Smooth muscle cell (in vitro differentiated cells): Measurements from ENCODE around the gene DNAJB14. TPM values are rescaled to one million over a fixed set of nuclear protein-coding genes. Genes with fewer than 3 reads are reported as not detected.

Experiments
- DNase-seq: peaks from one replicate; lab custom pipeline; 2025; ENCODE audit not compliant: unreplicated experiment; lab: John Stamatoyannopoulos, UW
- H2AFZ ChIP-seq: fragments of 200-600 bp; sonication (generic); 2 replicates; pipeline ENCODE4 v1.6.0; 2016; ENCODE audit warnings: antibody characterized with exemption, low read depth, mild to moderate bottlenecking
- H3F3A ChIP-seq: fragments of 200-600 bp; sonication (generic); 2 replicates; pipeline ENCODE4 v1.6.0; 2017; ENCODE audit warnings: antibody characterized with exemption, low read depth
- H3K27ac ChIP-seq: fragments of 200-600 bp; sonication (generic); 2 replicates; pipeline ENCODE4 v1.5.1; 2016; ENCODE audit warnings: low read depth, mild to moderate bottlenecking
- H3K27me3 ChIP-seq: fragments of 200-600 bp; sonication (generic); 2 replicates; pipeline ENCODE4 v1.6.1; 2016; ENCODE audit warnings: low read depth, mild to moderate bottlenecking
- H3K36me3 ChIP-seq: fragments of 200-600 bp; sonication (generic); 2 replicates; pipeline ENCODE4 v1.5.1; 2016; ENCODE audit warnings: low read depth
- H3K4me1 ChIP-seq: fragments of 200-600 bp; sonication (generic); 2 replicates; pipeline ENCODE4 v1.5.1; 2016; ENCODE audit warnings: low read depth
- H3K4me2 ChIP-seq: fragments of 200-600 bp; sonication (generic); 2 replicates; pipeline ENCODE4 v1.6.0; 2016; ENCODE audit warnings: mild to moderate bottlenecking
- H3K4me3 ChIP-seq: fragments of 200-600 bp; sonication (generic); 2 replicates; pipeline ENCODE4 v1.5.1; 2016; ENCODE audit warnings: mild to moderate bottlenecking
- H3K79me2 ChIP-seq: fragments of 200-600 bp; sonication (generic); 2 replicates; pipeline ENCODE4 v1.6.0; 2016; ENCODE audit warnings: low read depth, mild to moderate bottlenecking
- H3K9ac ChIP-seq: fragments of 200-600 bp; sonication (generic); 2 replicates; pipeline ENCODE4 v1.6.0; 2016; ENCODE audit warnings: low read depth
- H3K9me3 ChIP-seq: fragments of 200-600 bp; sonication (generic); replicated peaks from 2 replicates; pipeline ENCODE4 v1.5.1; 2016; ENCODE audit warnings: low read depth
- H4K20me1 ChIP-seq: fragments of 200-600 bp; sonication (generic); 2 replicates; pipeline ENCODE4 v1.6.0; 2016; ENCODE audit warnings: low read depth
- WGBS: methylation state at CpG from one replicate; pipeline ENCODE4 v1.1.7; 2016; ENCODE audit warnings: low lambda C conversion rate; 5-methylcytosine and 5-hydroxymethylcytosine counted together
- polyA plus RNA-seq: library from polyadenylated mRNA; unstranded; fragments of >200 nt; fragmentation: Nextera tagmentation; extraction: Ambion mirVana; gene quantifications from 2 replicates; pipeline ENCODE4 v1.2.1, GENCODE V29; 2016
- total RNA-seq: library from RNA; depleted of rRNA; stranded (reverse); fragments of >200 nt; gene quantifications from 2 replicates; pipeline ENCODE4 v1.2.3, GENCODE V29; 2014
- TF ChIP-seq, protein P1 (sequence below): fragments of 200-600 bp; sonication (generic); IDR thresholded peaks from 2 replicates; pipeline ENCODE4 v1.5.1; 2017; ENCODE audit warnings: borderline replicate concordance, mild to moderate bottlenecking, antibody characterized with exemption; ENCODE audit not compliant: insufficient read depth, poor library complexity, severe bottlenecking

Gene DNAJB14
- total and polyA plus RNA-seq, 2 experiments from 2014 or later = 29.8 to 62.7 TPM

DNA sequence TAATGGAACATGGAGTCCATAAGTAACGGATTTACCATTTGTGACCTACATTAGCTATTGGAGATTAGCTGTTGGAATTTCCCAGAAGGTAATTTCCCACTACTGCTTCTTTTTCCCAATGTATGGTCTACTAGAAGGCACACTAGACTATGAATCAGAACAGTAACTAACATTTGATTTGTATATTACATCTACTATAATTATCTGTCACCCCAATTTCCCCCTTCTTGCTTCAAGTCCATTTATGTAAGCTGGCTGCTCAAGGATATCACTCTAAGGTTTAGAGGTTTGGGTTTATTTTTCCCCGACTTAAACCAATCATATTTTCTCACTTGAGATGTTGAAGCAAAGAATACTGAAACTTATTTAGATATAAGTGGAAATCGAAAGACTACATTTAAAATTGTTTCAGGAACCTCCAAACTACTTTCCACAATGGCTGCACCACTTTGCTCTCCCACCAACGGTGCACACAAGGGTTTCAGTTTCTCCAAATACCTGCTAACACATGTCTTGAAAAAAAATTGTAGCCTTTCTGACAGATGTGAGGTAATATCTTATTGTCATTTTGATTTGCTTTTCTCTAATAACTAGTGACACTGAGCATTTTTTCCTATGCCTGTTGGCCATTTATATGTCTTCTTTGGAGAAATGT lies 37.0 kb upstream of the DNAJB14 start:
- Histone ChIP-seq H3K79me2 (no peaks in the 10 kb centered on the region), H2AFZ (no peak overlapping the region), H3K36me3 (no peaks in the 10 kb centered on the region), H3K27me3 (no peaks in the 10 kb centered on the region), H3F3A (no peaks in the 10 kb centered on the region), H3K9me3 (no peaks in the 10 kb centered on the region), H3K4me1 (no peaks in the 10 kb centered on the region), H3K4me3 (no peak overlapping the region), H3K27ac (no peak overlapping the region), H3K9ac (no peak overlapping the region), H4K20me1 (no peaks in the 10 kb centered on the region), H3K4me2 (no peak overlapping the region)
- TF ChIP-seq, protein P1, sequence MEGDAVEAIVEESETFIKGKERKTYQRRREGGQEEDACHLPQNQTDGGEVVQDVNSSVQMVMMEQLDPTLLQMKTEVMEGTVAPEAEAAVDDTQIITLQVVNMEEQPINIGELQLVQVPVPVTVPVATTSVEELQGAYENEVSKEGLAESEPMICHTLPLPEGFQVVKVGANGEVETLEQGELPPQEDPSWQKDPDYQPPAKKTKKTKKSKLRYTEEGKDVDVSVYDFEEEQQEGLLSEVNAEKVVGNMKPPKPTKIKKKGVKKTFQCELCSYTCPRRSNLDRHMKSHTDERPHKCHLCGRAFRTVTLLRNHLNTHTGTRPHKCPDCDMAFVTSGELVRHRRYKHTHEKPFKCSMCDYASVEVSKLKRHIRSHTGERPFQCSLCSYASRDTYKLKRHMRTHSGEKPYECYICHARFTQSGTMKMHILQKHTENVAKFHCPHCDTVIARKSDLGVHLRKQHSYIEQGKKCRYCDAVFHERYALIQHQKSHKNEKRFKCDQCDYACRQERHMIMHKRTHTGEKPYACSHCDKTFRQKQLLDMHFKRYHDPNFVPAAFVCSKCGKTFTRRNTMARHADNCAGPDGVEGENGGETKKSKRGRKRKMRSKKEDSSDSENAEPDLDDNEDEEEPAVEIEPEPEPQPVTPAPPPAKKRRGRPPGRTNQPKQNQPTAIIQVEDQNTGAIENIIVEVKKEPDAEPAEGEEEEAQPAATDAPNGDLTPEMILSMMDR = no peak
- no peak for DNase-seq
- 85% methylated on average over 4 of the region's 4 CpGs for WGBS

DNA sequence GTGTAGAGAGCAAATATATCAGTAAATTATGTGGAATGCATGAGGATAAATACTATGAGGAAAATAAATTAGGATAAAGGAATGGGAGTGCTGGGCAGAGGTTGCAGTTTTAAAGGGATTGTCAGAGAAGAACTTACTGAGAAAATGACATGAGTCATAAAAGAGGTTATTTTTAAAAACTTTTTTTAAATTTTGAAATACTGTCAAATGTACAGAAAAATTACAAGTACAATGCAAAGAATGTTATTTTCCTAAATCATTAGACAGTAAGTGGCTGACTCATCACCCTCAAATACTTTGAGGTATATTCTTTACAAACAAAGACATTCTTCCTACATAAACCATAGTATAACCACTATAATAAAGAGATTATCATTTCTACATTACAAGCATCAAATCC lies 33.5 kb upstream of the DNAJB14 start:
- Histone ChIP-seq H3K79me2 (no peaks in the 10 kb centered on the region), H3K9me3 (no peaks in the 10 kb centered on the region), H3K4me3 (no peak overlapping the region), H3K4me2 (no peak overlapping the region), H2AFZ (no peak overlapping the region), H3F3A (no peaks in the 10 kb centered on the region), H3K27me3 (no peaks in the 10 kb centered on the region), H3K4me1 (no peaks in the 10 kb centered on the region), H3K27ac (peak overlapping the region; percentile 11), H3K36me3 (no peaks in the 10 kb centered on the region), H4K20me1 (no peaks in the 10 kb centered on the region), H3K9ac (no peak overlapping the region)
- no peak for DNase-seq
- TF ChIP-seq, protein P1 = no peak

GRCh38 chr4:99971453-99972111 lies 25.2 kb upstream of the DNAJB14 start:
- H3K9ac ChIP-seq = no peak overlapping the region
- no peak overlapping the region for H3K27ac ChIP-seq
- H3K4me1 ChIP-seq = peaks cover 9% of the 10 kb centered on the region
- no peaks in the 10 kb centered on the region for H3K79me2 ChIP-seq
- no peak overlapping the region for H2AFZ ChIP-seq
- TF ChIP-seq, protein P1 = no peak
- no peaks in the 10 kb centered on the region for H3F3A ChIP-seq
- DNase-seq = no peak
- 97% methylated on average over 12 of the region's 12 CpGs for WGBS
- no peaks in the 10 kb centered on the region for H3K36me3 ChIP-seq
- H4K20me1 ChIP-seq = no peaks in the 10 kb centered on the region
- no peak overlapping the region for H3K4me3 ChIP-seq
- no peak overlapping the region for H3K4me2 ChIP-seq
- no peaks in the 10 kb centered on the region for H3K9me3 ChIP-seq
- no peaks in the 10 kb centered on the region for H3K27me3 ChIP-seq

GRCh38 chr4:99968330-99968729 lies 21.9 kb upstream of the DNAJB14 start:
- Histone ChIP-seq H3K36me3 (no peaks in the 10 kb centered on the region), H2AFZ (no peak overlapping the region), H3K27ac (peak overlapping the region; percentile 66), H4K20me1 (no peaks in the 10 kb centered on the region), H3K4me1 (peaks cover 9% of the 10 kb centered on the region), H3K4me2 (peak overlapping the region; percentile 37), H3K79me2 (no peaks in the 10 kb centered on the region), H3K4me3 (no peak overlapping the region), H3K9me3 (no peaks in the 10 kb centered on the region), H3F3A (no peaks in the 10 kb centered on the region), H3K9ac (no peak overlapping the region), H3K27me3 (no peaks in the 10 kb centered on the region)
- TF ChIP-seq, protein P1 = no peak
- DNase-seq = no peak
- WGBS = 13% methylated on average over 1 of the region's 1 CpG
